NCI-H2029 (cell line): ENCODE results near the gene PSMB11.
"Not testable (repeated sequence)": the region's sequence is repeated elsewhere in the genome, so short reads cannot be mapped to it uniquely, and the experiment has no call there.

ENCODE experiments used
- DNase-seq: peaks from one replicate; lab custom pipeline; 2025; lab: John Stamatoyannopoulos, UW

The PSMB11 gene

GRCh38 chr14:23042162-23042965, at the start of gene PSMB11:
Gene PSMB11 (plus strand): TSS chr14:23042212. CDS start chr14:23042226, 14 bp downstream.
- no peak for DNase-seq

- DNase-seq, result no peak
These were observed 48.5 kb upstream of the PSMB11 start for GRCh38 chr14:22993517-22993916.

GRCh38 chr14:22994762-22995275, 47.2 kb upstream of the PSMB11 start:
- peak; percentile 58 for DNase-seq

- no peak for DNase-seq
These were observed 46.0 kb upstream of the PSMB11 start for GRCh38 chr14:22995889-22996625.

- no peak for DNase-seq
These were observed 45.0 kb upstream of the PSMB11 start for GRCh38 chr14:22996768-22997654.

- no peak for DNase-seq
These were observed 44.2 kb upstream of the PSMB11 start for GRCh38 chr14:22997676-22998323.

- DNase-seq, result no peak
These were observed 43.5 kb upstream of the PSMB11 start for GRCh38 chr14:22998329-22999012.

- DNase-seq, result no peak
These were observed 41.2 kb upstream of the PSMB11 start for GRCh38 chr14:23000860-23001259.

GRCh38 chr14:23002592-23002991, 39.4 kb upstream of the PSMB11 start:
- no peak for DNase-seq

GRCh38 chr14:23004274-23004673, 37.7 kb upstream of the PSMB11 start:
- not testable (repeated sequence) for DNase-seq

GRCh38 chr14:23005451-23006187, 36.4 kb upstream of the PSMB11 start:
- no peak for DNase-seq

GRCh38 chr14:23006188-23006534, 35.9 kb upstream of the PSMB11 start:
- DNase-seq, result no peak

GRCh38 chr14:23006544-23007419, 35.2 kb upstream of the PSMB11 start:
- DNase-seq, result peak; percentile 100

GRCh38 chr14:23008831-23009230, 33.2 kb upstream of the PSMB11 start:
- DNase-seq, result peak; percentile 79

GRCh38 chr14:23009483-23009938, 32.5 kb upstream of the PSMB11 start:
- no peak for DNase-seq

- DNase-seq, result peak; percentile 97
These were observed 31.9 kb upstream of the PSMB11 start, which contains the start of gene C14orf93 for GRCh38 chr14:23009939-23010726. Gene C14orf93 (minus strand): TSS chr14:23010143. CDS start chr14:22999023, 11,120 bp downstream.

GRCh38 chr14:23013054-23013748, 28.8 kb upstream of the PSMB11 start:
- DNase-seq, result no peak

GRCh38 chr14:23013749-23014054, 28.3 kb upstream of the PSMB11 start:
- not testable (repeated sequence) for DNase-seq
